Measurements from ENCODE around the gene SPATA22. TPM values are rescaled to one million over a fixed set of nuclear protein-coding genes. Genes with fewer than 3 reads are reported as not detected.

The SPATA22 gene
- polyA plus RNA-seq, 2 of the 4 experiments (the other 2 are of a cell fraction), result not detected

Other genes starting within 250 kb of the SPATA22 start
- gene OR3A1, start 173.5 kb downstream of the SPATA22 start, polyA plus RNA-seq (2011; rRNA removed), result not detected in 2 replicates
- gene OR3A1, start 173.5 kb downstream of the SPATA22 start, polyA plus RNA-seq (2017; fragmentation: RNase III; extraction: RNeasy Plus Mini Kit Qiagen cat#74134 plus additional on column Dnase treatment), result not detected in 3 replicates
- not detected in 2 replicates for gene OR3A2, start 85.5 kb downstream of the SPATA22 start, polyA plus RNA-seq (2011; rRNA removed)
- gene OR3A2, start 85.5 kb downstream of the SPATA22 start, polyA plus RNA-seq (2017; fragmentation: RNase III; extraction: RNeasy Plus Mini Kit Qiagen cat#74134 plus additional on column Dnase treatment), result not detected in 3 replicates
- gene OR1E1, start 73.4 kb downstream of the SPATA22 start, polyA plus RNA-seq (2011; rRNA removed), result not detected in 2 replicates
- gene OR1E1, start 73.4 kb downstream of the SPATA22 start, polyA plus RNA-seq (2017; fragmentation: RNase III; extraction: RNeasy Plus Mini Kit Qiagen cat#74134 plus additional on column Dnase treatment), result not detected in 3 replicates
- not detected in 2 replicates for gene OR3A3, start 60.4 kb downstream of the SPATA22 start, polyA plus RNA-seq (2011; rRNA removed)
- gene OR3A3, start 60.4 kb downstream of the SPATA22 start, polyA plus RNA-seq (2017; fragmentation: RNase III; extraction: RNeasy Plus Mini Kit Qiagen cat#74134 plus additional on column Dnase treatment), result not detected in 3 replicates
- gene OR1E2, start 38.0 kb downstream of the SPATA22 start, polyA plus RNA-seq (2011; rRNA removed), result not detected in 2 replicates
- gene OR1E2, start 38.0 kb downstream of the SPATA22 start, polyA plus RNA-seq (2017; fragmentation: RNase III; extraction: RNeasy Plus Mini Kit Qiagen cat#74134 plus additional on column Dnase treatment), result not detected in 3 replicates
- not detected in 2 replicates for gene ASPA, start 4.2 kb upstream of the SPATA22 start, polyA plus RNA-seq (2011; rRNA removed)
- gene ASPA, start 4.2 kb upstream of the SPATA22 start, polyA plus RNA-seq (2017; fragmentation: RNase III; extraction: RNeasy Plus Mini Kit Qiagen cat#74134 plus additional on column Dnase treatment), result not detected in 3 replicates
- 1.2 TPM in 2 replicates for gene TRPV3, start 86.0 kb upstream of the SPATA22 start, polyA plus RNA-seq (2011; rRNA removed)
- 0.44 to 0.54 TPM (median 0.46 TPM) in 3 replicates for gene TRPV3, start 86.0 kb upstream of the SPATA22 start, polyA plus RNA-seq (2017; fragmentation: RNase III; extraction: RNeasy Plus Mini Kit Qiagen cat#74134 plus additional on column Dnase treatment)
- 3.0 and 4.3 TPM in 2 replicates for gene TRPV1, start 137.6 kb upstream of the SPATA22 start, polyA plus RNA-seq (2011; rRNA removed)
- 5.0 to 5.3 TPM (median 5.1 TPM) in 3 replicates for gene TRPV1, start 137.6 kb upstream of the SPATA22 start, polyA plus RNA-seq (2017; fragmentation: RNase III; extraction: RNeasy Plus Mini Kit Qiagen cat#74134 plus additional on column Dnase treatment)
- gene SHPK, start 164.4 kb upstream of the SPATA22 start, polyA plus RNA-seq (2011; rRNA removed), result 10.7 and 13.4 TPM in 2 replicates
- gene SHPK, start 164.4 kb upstream of the SPATA22 start, polyA plus RNA-seq (2017; fragmentation: RNase III; extraction: RNeasy Plus Mini Kit Qiagen cat#74134 plus additional on column Dnase treatment), result 9.5 to 11.2 TPM (median 10.9 TPM) in 3 replicates
- gene CTNS, start 164.9 kb upstream of the SPATA22 start, polyA plus RNA-seq (2011; rRNA removed), result 6.5 and 7.4 TPM in 2 replicates
- gene CTNS, start 164.9 kb upstream of the SPATA22 start, polyA plus RNA-seq (2017; fragmentation: RNase III; extraction: RNeasy Plus Mini Kit Qiagen cat#74134 plus additional on column Dnase treatment), result 15.5 to 20.3 TPM (median 16.3 TPM) in 3 replicates
- gene TAX1BP3, start 196.8 kb upstream of the SPATA22 start, polyA plus RNA-seq (2011; rRNA removed), result 89.1 and 122 TPM in 2 replicates
- gene TAX1BP3, start 196.8 kb upstream of the SPATA22 start, polyA plus RNA-seq (2017; fragmentation: RNase III; extraction: RNeasy Plus Mini Kit Qiagen cat#74134 plus additional on column Dnase treatment), result 229 to 234 TPM (median 233 TPM) in 3 replicates
- 53.3 and 68.3 TPM in 2 replicates for gene EMC6, start 197.0 kb upstream of the SPATA22 start, polyA plus RNA-seq (2011; rRNA removed)
- 109 to 122 TPM (median 115 TPM) in 3 replicates for gene EMC6, start 197.0 kb upstream of the SPATA22 start, polyA plus RNA-seq (2017; fragmentation: RNase III; extraction: RNeasy Plus Mini Kit Qiagen cat#74134 plus additional on column Dnase treatment)
- 7.8 and 12.2 TPM in 2 replicates for gene P2RX5, start 224.3 kb upstream of the SPATA22 start, polyA plus RNA-seq (2011; rRNA removed)
- gene P2RX5, start 224.3 kb upstream of the SPATA22 start, polyA plus RNA-seq (2017; fragmentation: RNase III; extraction: RNeasy Plus Mini Kit Qiagen cat#74134 plus additional on column Dnase treatment), result 10.6 to 13.3 TPM (median 11.8 TPM) in 3 replicates